ENCODE data around the gene NAP1L1. TPM values are rescaled to one million over a fixed set of nuclear protein-coding genes. Genes with fewer than 3 reads are reported as not detected.
A peak's percentile ranks its signal among the peaks of the same experiment; 100 is the strongest.

NAP1L1 gene
- total RNA-seq, 1 donor from 2014 or later = 1,539 TPM

- no peaks in the 10 kb centered on the region for H3K9me3 Mint-ChIP-seq
- H4K20me1 ChIP-seq (ENCODE audit: low read depth) = no peaks in the 10 kb centered on the region
- H3K4me1 ChIP-seq = peaks cover 4% of the 10 kb centered on the region
- H3K9me3 ChIP-seq (ENCODE audit: low read depth) = no peaks in the 10 kb centered on the region
- peaks cover 36% of the 10 kb centered on the region for H3K4me1 Mint-ChIP-seq
- TF ChIP-seq EZH2 (IDR thresholded peaks at IDR 0.05) (no peak), EZH2phosphoT487 (IDR thresholded peaks at IDR 0.05) (no peak), CTCF (IDR thresholded peaks at IDR 0.05) (no peak)
- no peak overlapping the region for H3K9ac ChIP-seq
- no peaks in the 10 kb centered on the region for H3K27me3 ChIP-seq
- no peaks in the 10 kb centered on the region for H3K36me3 Mint-ChIP-seq
- no peak overlapping the region for H3K27ac Mint-ChIP-seq
- no peaks in the 10 kb centered on the region for H3K27me3 Mint-ChIP-seq (ENCODE audit: insufficient read depth, low read depth)
- no peak overlapping the region for H3K4me2 ChIP-seq
- H3K27ac ChIP-seq = no peak overlapping the region
- H3K79me2 ChIP-seq (ENCODE audit: low read depth) = no peaks in the 10 kb centered on the region
- no peak overlapping the region for H3K4me3 Mint-ChIP-seq
- no peaks in the 10 kb centered on the region for H3K36me3 ChIP-seq
- H3K4me3 ChIP-seq = no peak overlapping the region
- H2AFZ ChIP-seq (replicated peaks) = no peak overlapping the region
- no peak for DNase-seq (ENCODE audit: low spot score)
- H3F3A ChIP-seq (ENCODE audit: low read depth) = no peaks in the 10 kb centered on the region
These were observed 62.0 kb downstream of the NAP1L1 start for GRCh38 chr12:76022506-76022905.

GRCh38 chr12:76020731-76021672, 63.5 kb downstream of the NAP1L1 start:
- no peaks in the 10 kb centered on the region for H4K20me1 ChIP-seq (ENCODE audit: low read depth)
- no peak overlapping the region for H3K9ac ChIP-seq
- Mint-ChIP-seq H3K27me3 (ENCODE audit: insufficient read depth, low read depth) (no peaks in the 10 kb centered on the region), H3K4me3 (no peak overlapping the region), H3K4me1 (peaks cover 31% of the 10 kb centered on the region), H3K36me3 (no peaks in the 10 kb centered on the region), H3K9me3 (peaks cover 3% of the 10 kb centered on the region), H3K27ac (no peak overlapping the region)
- no peaks in the 10 kb centered on the region for H3K79me2 ChIP-seq (ENCODE audit: low read depth)
- H3K9me3 ChIP-seq (ENCODE audit: low read depth) = no peaks in the 10 kb centered on the region
- H3K4me2 ChIP-seq = no peak overlapping the region
- H3K27ac ChIP-seq = no peak overlapping the region
- H3K27me3 ChIP-seq = no peaks in the 10 kb centered on the region
- H3K4me1 ChIP-seq = peaks cover 4% of the 10 kb centered on the region
- no peak for DNase-seq (ENCODE audit: low spot score)
- no peak for TF ChIP-seq CTCF (IDR thresholded peaks at IDR 0.05)
- no peak for TF ChIP-seq EZH2phosphoT487 (IDR thresholded peaks at IDR 0.05)
- no peak for TF ChIP-seq EZH2 (IDR thresholded peaks at IDR 0.05)
- no peaks in the 10 kb centered on the region for H3F3A ChIP-seq (ENCODE audit: low read depth)
- no peaks in the 10 kb centered on the region for H3K36me3 ChIP-seq
- no peak overlapping the region for H3K4me3 ChIP-seq
- H2AFZ ChIP-seq (replicated peaks) = peak overlapping the region; percentile 35

GRCh38 chr12:76020281-76020680, 64.2 kb downstream of the NAP1L1 start:
- TF ChIP-seq EZH2 (IDR thresholded peaks at IDR 0.05) = no peak
- TF ChIP-seq CTCF (IDR thresholded peaks at IDR 0.05) = no peak
- no peak for TF ChIP-seq EZH2phosphoT487 (IDR thresholded peaks at IDR 0.05)
- H3K4me3 Mint-ChIP-seq = no peak overlapping the region
- no peaks in the 10 kb centered on the region for H3F3A ChIP-seq (ENCODE audit: low read depth)
- no peaks in the 10 kb centered on the region for H3K36me3 ChIP-seq
- peak overlapping the region; percentile 35 for H2AFZ ChIP-seq (replicated peaks)
- H3K4me2 ChIP-seq = no peak overlapping the region
- H3K27ac Mint-ChIP-seq = peak overlapping the region; percentile 53
- no peaks in the 10 kb centered on the region for H4K20me1 ChIP-seq (ENCODE audit: low read depth)
- H3K9me3 ChIP-seq (ENCODE audit: low read depth) = no peaks in the 10 kb centered on the region
- peaks cover 4% of the 10 kb centered on the region for H3K4me1 ChIP-seq
- H3K27me3 ChIP-seq = no peaks in the 10 kb centered on the region
- no peak for DNase-seq (ENCODE audit: low spot score)
- no peaks in the 10 kb centered on the region for H3K36me3 Mint-ChIP-seq
- H3K4me1 Mint-ChIP-seq = peaks cover 24% of the 10 kb centered on the region
- H3K27me3 Mint-ChIP-seq (ENCODE audit: insufficient read depth, low read depth) = no peaks in the 10 kb centered on the region
- no peaks in the 10 kb centered on the region for H3K79me2 ChIP-seq (ENCODE audit: low read depth)
- no peak overlapping the region for H3K27ac ChIP-seq
- H3K4me3 ChIP-seq = no peak overlapping the region
- H3K9me3 Mint-ChIP-seq = peaks cover 3% of the 10 kb centered on the region
- no peak overlapping the region for H3K9ac ChIP-seq
